ENCODE measurements around the gene CD300LG.
"Not testable (repeated sequence)": the region's sequence is repeated elsewhere in the genome, so short reads cannot be mapped to it uniquely, and the experiment has no call there.

CD300LG gene

GRCh38 chr17:43854498-43854897 lies 7.5 kb downstream of the CD300LG start:
- DNase-seq: no peak

GRCh38 chr17:43855061-43855460 lies 8.1 kb downstream of the CD300LG start:
- DNase-seq: no peak

GRCh38 chr17:43856141-43856540 lies 9.2 kb downstream of the CD300LG start:
- DNase-seq: no peak

GRCh38 chr17:43857141-43857540 lies 10.2 kb downstream of the CD300LG start:
- no peak for DNase-seq

GRCh38 chr17:43857957-43858600 lies 11.1 kb downstream of the CD300LG start:
- DNase-seq: no peak

- no peak for DNase-seq
Observed at GRCh38 chr17:43860077-43860725, 13.2 kb downstream of the CD300LG start.

GRCh38 chr17:43860927-43861622 lies 14.1 kb downstream of the CD300LG start:
- DNase-seq: peak in 13 of 56 donors; percentile 3 to 48 (median 21)

- DNase-seq: no peak
Observed at GRCh38 chr17:43861960-43862359, 15.0 kb downstream of the CD300LG start.

GRCh38 chr17:43864161-43864984 lies 17.4 kb downstream of the CD300LG start:
- no peak for DNase-seq

GRCh38 chr17:43868226-43868994 lies 21.4 kb downstream of the CD300LG start:
- no peak for DNase-seq

- not testable (repeated sequence) for DNase-seq
Observed at GRCh38 chr17:43869031-43869430, 22.1 kb downstream of the CD300LG start.

GRCh38 chr17:43871946-43872690 lies 25.1 kb downstream of the CD300LG start:
- no peak for DNase-seq

- no peak for DNase-seq
Observed at GRCh38 chr17:43873091-43873490, 26.1 kb downstream of the CD300LG start.

- no peak for DNase-seq
Observed at GRCh38 chr17:43873815-43874214, 26.8 kb downstream of the CD300LG start.

- DNase-seq: no peak
Observed at GRCh38 chr17:43874293-43874692, 27.3 kb downstream of the CD300LG start.

GRCh38 chr17:43875476-43876147 lies 28.6 kb downstream of the CD300LG start:
- DNase-seq: no peak

GRCh38 chr17:43877031-43877430 lies 30.1 kb downstream of the CD300LG start:
- no peak for DNase-seq

- no peak for DNase-seq
Observed at GRCh38 chr17:43877451-43878155, 30.6 kb downstream of the CD300LG start.
